BE2C (cell line): ENCODE results near the gene ZNF19.

Experiments used
- DNase-seq: peaks from one replicate; pipeline ENCODE4 v3.0.0-alpha.2; 2020
- H3K27me3 ChIP-seq: fragments of 250-450 bp; sonication (Bioruptor Pico); 2 replicates; pipeline ENCODE4 v1.5.1; 2020; ENCODE audit warnings: mild to moderate bottlenecking
- H3K36me3 ChIP-seq: fragments of 250-450 bp; sonication (Bioruptor Pico); 2 replicates; pipeline ENCODE4 v1.5.1; 2020; ENCODE audit warnings: mild to moderate bottlenecking
- H3K4me1 ChIP-seq: fragments of 250-450 bp; sonication (Bioruptor Pico); 2 replicates; pipeline ENCODE4 v1.5.1; 2020
- H3K4me3 ChIP-seq: 2 replicates; pipeline ENCODE4 v1.5.1; 2011; ENCODE audit warnings: low read depth, low read length
- H3K9me3 ChIP-seq: fragments of 250-450 bp; sonication (Bioruptor Pico); 2 replicates; pipeline ENCODE4 v1.5.1; 2020
- TF ChIP-seq, protein P1 (sequence below): IDR thresholded peaks from 2 replicates; pipeline ENCODE4 v1.5.1; 2012; ENCODE audit warnings: mild to moderate bottlenecking, low read depth, low read length

ZNF19 gene

DNA sequence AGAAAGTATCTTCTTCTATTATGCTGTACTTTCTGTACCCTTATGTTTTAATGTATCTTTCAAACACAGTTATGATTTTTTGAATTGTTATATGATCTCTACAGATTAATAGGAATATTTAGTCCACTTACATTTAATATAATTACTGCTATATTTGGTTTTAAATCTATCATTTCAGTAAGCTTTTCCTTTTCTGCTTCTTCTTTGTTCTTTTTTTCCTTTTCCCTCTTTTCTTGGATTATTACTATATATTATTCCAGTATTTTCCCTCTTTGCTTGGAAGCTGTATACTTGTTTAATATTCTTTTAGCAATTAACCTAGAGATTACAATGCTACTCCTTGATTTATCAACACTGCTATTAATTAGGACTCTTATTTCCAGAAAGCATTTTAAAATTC, 60.7 kb downstream of the ZNF19 start:
- H3K9me3 ChIP-seq = no peaks in the 10 kb centered on the region
- no peak for DNase-seq
- H3K4me1 ChIP-seq = no peaks in the 10 kb centered on the region
- H3K36me3 ChIP-seq = no peaks in the 10 kb centered on the region
- H3K4me3 ChIP-seq = no peak overlapping the region
- TF ChIP-seq, protein P1, sequence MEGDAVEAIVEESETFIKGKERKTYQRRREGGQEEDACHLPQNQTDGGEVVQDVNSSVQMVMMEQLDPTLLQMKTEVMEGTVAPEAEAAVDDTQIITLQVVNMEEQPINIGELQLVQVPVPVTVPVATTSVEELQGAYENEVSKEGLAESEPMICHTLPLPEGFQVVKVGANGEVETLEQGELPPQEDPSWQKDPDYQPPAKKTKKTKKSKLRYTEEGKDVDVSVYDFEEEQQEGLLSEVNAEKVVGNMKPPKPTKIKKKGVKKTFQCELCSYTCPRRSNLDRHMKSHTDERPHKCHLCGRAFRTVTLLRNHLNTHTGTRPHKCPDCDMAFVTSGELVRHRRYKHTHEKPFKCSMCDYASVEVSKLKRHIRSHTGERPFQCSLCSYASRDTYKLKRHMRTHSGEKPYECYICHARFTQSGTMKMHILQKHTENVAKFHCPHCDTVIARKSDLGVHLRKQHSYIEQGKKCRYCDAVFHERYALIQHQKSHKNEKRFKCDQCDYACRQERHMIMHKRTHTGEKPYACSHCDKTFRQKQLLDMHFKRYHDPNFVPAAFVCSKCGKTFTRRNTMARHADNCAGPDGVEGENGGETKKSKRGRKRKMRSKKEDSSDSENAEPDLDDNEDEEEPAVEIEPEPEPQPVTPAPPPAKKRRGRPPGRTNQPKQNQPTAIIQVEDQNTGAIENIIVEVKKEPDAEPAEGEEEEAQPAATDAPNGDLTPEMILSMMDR = no peak
- H3K27me3 ChIP-seq = peaks cover 24% of the 10 kb centered on the region

DNA sequence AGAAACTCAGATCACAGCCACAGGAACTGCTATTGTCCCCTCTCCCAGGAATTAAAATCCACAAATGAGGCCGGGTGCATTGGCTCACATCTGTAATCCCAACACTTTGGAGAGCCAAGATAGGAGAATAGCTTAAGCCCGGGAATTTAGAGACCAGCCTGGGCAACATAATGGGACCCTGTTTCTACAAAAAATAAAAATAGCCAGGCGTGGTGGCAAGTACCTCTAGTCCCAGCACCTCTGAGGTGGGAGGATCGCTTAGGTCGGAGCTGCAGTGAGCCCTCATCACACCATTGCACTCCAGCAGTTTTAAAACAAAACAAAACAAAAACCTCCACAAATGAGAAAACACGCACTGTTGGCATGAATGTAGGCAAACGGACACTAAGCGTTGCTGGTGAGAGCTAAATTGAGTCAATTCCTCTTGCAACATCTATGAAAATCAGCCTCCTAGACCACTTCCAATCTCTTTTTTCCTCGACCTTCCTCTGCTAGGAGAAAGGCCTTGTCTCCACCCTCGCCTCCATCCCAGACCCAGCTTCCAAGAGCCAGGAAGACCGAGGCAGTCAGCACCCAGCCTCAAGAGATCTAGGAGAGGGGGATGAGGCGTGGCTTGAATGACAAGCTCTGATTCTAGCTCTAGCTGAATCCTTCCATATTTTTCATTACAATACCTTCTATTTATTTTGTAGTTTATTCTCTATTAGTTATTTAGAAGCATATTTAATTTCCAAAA, 62.1 kb downstream of the ZNF19 start:
- Histone ChIP-seq H3K4me1 (no peaks in the 10 kb centered on the region), H3K4me3 (no peak overlapping the region), H3K9me3 (no peaks in the 10 kb centered on the region), H3K27me3 (peaks cover 24% of the 10 kb centered on the region), H3K36me3 (no peaks in the 10 kb centered on the region)
- TF ChIP-seq, protein P1 = no peak
- no peak for DNase-seq

DNA sequence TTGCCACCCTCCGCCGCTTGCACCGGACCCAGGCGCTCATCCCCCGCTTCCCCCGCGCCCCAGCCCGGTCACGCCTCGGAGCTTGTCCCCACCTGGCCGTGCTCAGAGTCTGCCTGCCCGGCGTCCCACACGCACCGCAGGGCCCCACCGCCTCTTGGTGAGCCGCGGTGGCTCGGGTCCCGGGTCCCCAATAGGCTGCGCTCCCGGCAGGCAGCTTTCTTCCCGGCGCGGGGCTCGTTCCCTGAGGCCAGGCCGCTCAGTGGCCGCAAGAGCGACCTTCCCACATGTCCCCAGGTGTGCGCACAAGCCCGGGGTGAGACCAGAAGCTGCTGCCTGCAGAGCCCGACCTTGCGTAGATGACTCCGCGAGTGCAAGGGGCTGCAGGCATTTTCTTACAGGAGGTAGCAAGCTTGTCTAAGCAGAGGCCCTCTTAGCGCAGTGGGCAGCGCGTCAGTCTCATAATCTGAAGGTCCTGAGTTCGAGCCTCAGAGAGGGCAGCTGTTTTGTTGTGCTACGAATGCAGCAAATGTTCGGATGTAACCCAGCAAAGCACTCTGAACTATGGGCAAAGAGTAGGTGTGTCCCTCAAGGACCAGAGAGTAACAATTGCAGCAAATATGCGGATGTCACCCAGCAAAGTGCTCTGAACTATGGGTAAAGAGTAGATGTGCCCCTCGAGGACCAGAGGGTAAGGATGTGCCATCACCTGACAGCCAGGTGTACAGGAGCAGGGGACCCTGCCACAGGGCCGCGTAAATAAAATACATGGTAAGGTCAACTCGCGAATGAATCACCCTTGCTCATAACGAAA, 62.9 kb downstream of the ZNF19 start:
- DNase-seq = peak; percentile 68
- no peaks in the 10 kb centered on the region for H3K36me3 ChIP-seq
- no peaks in the 10 kb centered on the region for H3K4me1 ChIP-seq
- H3K9me3 ChIP-seq = no peaks in the 10 kb centered on the region
- TF ChIP-seq, protein P1 = no peak
- peaks cover 24% of the 10 kb centered on the region for H3K27me3 ChIP-seq
- H3K4me3 ChIP-seq = peak overlapping the region; percentile 46

DNA sequence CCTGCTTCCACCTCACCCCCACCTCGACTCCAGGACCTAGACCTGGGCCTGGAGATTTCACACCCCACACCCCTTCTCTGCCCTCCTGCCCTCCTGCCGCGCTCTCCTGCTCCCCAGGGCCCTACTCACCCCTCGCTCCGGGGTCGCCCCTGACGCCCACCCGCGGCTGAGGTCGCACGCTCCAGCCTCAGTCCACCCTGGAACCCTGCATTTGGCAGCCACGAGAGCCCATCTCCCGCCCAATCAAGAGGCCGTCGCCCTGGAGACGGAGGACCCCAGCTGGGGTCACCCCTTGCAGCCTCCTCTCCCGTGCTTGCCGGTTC, 63.4 kb downstream of the ZNF19 start:
- H3K4me3 ChIP-seq = peak overlapping the region; percentile 46
- TF ChIP-seq, protein P1 = no peak
- no peaks in the 10 kb centered on the region for H3K4me1 ChIP-seq
- no peaks in the 10 kb centered on the region for H3K9me3 ChIP-seq
- peaks cover 24% of the 10 kb centered on the region for H3K27me3 ChIP-seq
- DNase-seq = no peak
- H3K36me3 ChIP-seq = no peaks in the 10 kb centered on the region

DNA sequence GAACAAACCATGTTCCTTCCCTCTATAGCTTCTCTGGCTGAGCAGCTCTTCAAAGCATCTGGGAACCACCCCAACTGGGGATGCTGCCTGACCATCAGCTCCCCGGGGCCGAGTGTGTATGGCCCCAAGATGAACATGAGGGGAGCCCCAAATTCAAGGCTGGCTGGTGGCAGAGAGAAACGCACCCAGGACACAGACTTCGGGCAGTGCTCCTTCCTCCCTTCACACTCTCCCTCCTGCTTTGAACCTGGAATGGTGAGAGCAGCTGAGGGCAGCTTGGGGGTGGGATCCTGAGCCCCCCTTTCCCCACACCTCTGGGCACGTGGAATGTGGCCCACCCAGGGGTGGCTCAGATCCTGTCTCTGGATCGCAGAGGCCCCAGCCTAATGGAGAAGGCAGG, 64.5 kb downstream of the ZNF19 start:
- Histone ChIP-seq H3K36me3 (no peaks in the 10 kb centered on the region), H3K4me3 (no peak overlapping the region), H3K9me3 (no peaks in the 10 kb centered on the region), H3K4me1 (no peaks in the 10 kb centered on the region), H3K27me3 (peaks cover 27% of the 10 kb centered on the region)
- no peak for DNase-seq
- TF ChIP-seq, protein P1 = no peak

DNA sequence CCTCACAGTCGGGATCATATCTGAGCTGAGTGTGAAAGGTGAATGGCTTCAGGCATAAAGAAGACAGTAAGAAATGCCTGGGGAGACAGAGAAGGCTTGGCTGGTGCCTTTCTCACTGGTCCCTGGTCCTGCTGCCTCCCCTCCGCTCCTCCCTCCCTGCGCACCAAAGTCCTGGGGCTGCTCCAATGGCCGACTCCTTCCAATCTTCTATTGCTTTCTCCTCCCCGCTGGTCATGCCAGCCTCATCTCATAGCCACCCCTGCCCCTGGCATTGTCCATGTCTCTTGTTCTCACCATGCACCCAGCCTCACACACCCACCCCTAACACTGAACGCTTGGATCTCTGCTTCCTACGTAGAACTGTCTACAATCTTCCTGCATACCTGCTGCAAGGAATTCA, 65.3 kb downstream of the ZNF19 start:
- TF ChIP-seq, protein P1 = no peak
- Histone ChIP-seq H3K27me3 (peaks cover 27% of the 10 kb centered on the region), H3K4me1 (no peaks in the 10 kb centered on the region), H3K9me3 (no peaks in the 10 kb centered on the region), H3K36me3 (no peaks in the 10 kb centered on the region), H3K4me3 (no peak overlapping the region)
- no peak for DNase-seq
